GM10847 (cell line): ENCODE data around the gene ADCY2.

ENCODE experiments used
- POLR2A ChIP-seq: IDR thresholded peaks from 2 replicates; pipeline ENCODE4 v1.6.1; 2011; ENCODE audit not compliant: insufficient read length; ENCODE audit errors: extremely low read depth

Gene ADCY2

GRCh38 chr5:7763621-7764072, 367.7 kb downstream of the ADCY2 start:
- no peak for TF ChIP-seq POLR2A

- TF ChIP-seq POLR2A = no peak
These were observed 368.5 kb downstream of the ADCY2 start for GRCh38 chr5:7764452-7764851.

GRCh38 chr5:7770436-7770835, 374.5 kb downstream of the ADCY2 start:
- TF ChIP-seq POLR2A = no peak

DNA sequence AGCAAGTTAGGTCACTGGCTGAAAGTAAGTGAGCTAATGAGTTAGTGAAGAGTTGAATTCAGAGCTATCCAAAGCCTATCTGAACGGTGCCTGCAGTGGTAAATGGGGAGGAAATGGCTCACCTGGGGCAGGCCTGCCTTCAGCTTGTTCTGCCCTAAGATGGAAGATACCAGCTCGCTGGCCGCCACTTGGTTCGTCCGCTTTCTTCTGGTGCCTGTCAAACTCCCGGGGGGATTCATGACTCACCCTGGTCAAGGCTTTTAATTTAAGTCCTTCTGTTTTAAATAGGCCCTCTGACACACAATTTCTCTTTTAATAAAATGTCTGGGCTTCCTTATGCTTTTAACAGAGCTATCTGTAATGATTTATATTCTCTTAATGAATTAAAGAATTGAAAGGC, 376.2 kb downstream of the ADCY2 start:
- TF ChIP-seq POLR2A = no peak

- TF ChIP-seq POLR2A = no peak
These were observed 377.2 kb downstream of the ADCY2 start for GRCh38 chr5:7773178-7773577.

DNA sequence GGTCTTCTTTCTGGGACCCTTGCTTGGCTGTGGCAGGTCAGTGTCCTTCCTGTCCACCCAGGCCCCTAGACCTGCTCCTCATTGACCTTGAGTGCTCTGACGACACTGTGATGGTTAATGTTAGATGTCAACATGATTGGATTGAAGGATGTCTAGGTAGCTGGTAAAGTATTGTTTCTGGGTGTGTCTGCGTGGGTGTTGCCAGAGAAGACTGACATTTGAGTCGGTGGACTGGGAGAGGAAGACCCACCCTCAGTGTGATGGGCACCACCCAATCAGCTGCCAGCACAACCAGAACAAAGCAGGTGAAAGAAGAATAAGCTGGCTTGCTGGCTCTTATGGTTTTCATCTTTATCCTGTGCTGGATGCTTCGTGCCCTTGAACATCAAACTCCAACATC, 380.5 kb downstream of the ADCY2 start:
- TF ChIP-seq POLR2A = no peak

DNA sequence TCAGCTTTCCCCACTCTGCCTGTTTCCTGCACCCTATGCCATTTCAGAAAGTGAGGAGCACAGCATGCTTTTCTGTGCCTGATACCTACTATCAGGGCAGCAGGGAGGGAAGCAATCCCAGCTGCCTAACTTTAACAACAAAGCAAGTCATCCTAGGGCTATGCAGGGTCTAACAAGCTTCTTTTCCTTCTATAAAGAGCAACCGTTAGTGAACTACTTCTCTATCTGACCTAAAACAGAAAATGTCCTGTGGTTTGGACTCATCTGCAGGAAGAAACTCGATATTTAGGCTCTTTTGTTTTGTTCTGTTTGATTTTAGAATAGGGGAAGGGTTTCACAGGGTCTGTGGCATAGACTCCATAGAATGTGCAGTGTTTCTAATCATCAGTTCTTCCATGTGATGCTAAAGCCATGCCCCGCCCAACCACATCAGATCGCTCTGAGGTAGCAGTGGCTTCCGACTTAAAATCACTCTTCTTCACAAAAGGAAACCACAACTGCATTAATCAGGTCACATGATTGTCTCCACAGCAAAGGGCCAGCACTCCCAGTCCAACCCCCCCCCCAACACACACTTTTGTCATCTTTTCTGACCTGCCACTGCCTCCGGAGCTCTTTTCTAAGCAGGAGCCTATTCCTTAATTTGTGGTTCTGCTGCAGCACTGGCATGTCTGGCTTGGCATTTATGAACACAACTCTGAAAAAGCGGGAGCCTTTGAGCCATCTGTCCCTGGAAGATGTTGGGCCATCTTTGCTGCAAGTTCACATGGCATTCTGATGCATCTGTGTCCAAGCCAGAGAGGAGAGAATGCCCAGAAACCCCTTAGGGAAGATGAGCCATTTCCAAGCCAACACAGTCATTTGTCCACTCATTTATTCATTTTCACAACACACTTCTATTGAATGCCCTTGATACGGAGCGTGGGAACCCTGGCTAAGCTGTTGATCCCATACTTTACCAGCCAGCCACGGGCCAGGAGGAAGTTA, 383.4 kb downstream of the ADCY2 start:
- no peak for TF ChIP-seq POLR2A

DNA sequence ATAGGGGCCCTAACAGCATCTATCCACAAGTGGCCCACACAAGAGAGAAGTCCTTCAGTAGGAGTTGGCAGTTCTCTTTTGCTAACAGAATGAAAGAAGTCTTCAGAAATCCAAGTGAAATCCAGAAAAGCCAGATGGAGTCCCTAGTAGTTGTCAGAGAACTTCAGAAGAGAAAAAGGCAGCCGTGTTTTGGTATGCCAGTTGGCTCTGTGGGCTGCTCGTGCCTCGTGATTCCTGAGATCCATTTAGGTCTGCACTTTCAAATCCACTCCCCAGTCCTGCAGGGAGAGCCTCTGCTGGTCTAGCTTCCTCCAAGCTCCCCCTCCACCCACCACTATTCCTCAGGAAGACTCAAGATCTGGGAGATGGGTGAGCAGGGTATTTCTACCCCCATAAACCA, 386.0 kb downstream of the ADCY2 start:
- no peak for TF ChIP-seq POLR2A

- no peak for TF ChIP-seq POLR2A
These were observed 388.9 kb downstream of the ADCY2 start for GRCh38 chr5:7784683-7785380.

- TF ChIP-seq POLR2A = no peak
These were observed 391.8 kb downstream of the ADCY2 start for GRCh38 chr5:7787770-7788169.

DNA sequence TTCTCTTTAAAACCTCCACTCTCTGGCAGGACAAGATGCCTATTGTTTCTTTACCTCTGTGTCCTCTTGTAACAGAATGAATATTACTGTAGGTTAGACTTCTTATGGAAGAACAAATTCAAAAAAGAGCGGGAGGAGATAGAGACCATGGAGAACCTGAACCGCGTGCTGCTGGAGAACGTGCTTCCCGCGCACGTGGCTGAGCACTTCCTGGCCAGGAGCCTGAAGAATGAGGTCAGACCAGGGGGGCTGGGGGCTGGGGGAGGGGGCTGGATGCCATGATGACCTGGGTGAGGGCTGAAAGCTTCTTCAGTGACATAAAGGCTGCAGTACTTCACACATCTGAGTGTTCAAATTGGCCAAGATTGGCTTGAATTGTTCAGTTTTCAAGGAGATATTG, 393.6 kb downstream of the ADCY2 start:
- TF ChIP-seq POLR2A = no peak

- TF ChIP-seq POLR2A = no peak
These were observed 398.0 kb downstream of the ADCY2 start for GRCh38 chr5:7793895-7794294.

DNA sequence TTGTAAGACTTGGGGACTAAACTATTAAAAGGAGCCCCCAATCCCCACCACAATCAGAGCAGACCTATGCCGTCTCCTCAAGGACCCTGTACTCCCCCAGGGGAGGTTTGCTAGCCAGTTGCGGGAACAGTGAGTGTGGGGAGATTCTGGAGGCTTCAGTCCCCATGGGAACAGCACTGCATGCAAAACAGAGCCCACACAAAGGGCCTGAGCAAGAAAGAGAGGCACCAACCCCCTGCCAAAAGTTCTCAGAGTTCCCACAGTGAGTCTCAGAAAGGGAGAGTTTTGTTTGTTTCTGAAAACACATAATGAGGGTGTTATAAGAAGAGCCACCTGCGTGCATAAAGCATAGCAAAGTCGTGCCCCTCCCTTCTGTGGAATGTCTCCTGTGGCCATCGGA, 398.4 kb downstream of the ADCY2 start:
- no peak for TF ChIP-seq POLR2A

DNA sequence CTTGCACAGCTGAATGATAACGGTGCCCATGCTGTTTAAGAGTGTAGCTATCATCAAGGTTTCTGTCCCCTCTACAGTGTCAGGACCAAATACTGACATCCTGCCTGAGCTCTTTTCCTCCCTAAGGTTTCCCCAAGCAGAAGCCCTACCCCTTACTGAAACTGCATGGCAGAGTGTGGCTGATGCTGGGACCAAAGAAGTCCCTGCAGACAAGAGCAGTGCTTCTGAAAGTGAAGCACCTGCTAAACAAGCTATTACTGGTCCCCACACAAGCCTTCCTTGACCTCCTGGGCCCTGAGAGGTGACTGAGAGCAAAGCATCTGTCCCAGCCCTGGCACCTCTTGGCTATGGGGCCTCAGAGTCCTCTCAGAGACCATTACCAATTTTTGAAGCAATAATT, 398.9 kb downstream of the ADCY2 start:
- no peak for TF ChIP-seq POLR2A

DNA sequence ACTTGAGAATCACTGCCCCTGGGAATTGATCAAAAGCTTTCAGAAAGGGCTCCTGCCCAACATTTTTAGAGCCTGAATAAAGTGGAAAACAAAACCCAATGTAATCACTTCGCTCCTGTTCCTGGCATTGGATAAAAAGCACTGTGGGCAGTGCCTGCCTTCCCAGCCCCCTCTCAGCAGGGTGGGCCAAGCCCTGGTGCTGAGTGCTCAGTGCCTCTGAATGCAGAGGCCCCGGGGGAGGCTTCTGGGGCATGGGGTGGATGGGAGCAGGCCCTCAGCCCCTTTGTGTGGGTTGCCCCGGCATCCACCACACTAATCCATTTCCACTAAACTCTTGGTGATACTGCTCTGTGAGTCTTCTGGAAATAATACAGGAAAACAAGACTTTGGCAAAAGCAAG, 399.4 kb downstream of the ADCY2 start:
- TF ChIP-seq POLR2A = no peak
